HG02852 (cell line): ENCODE data around the gene DNAH11.
A peak's percentile ranks its signal among the peaks of the same experiment; 100 is the strongest.
"Not testable (repeated sequence)": the region's sequence is repeated elsewhere in the genome, so short reads cannot be mapped to it uniquely, and the experiment has no call there.

Experiments used
- ATAC-seq: cut with Tn5 transposase; IDR thresholded peaks from one replicate; pipeline ENCODE4 v1.9.1; 2021; ENCODE audit warnings: mild to moderate bottlenecking, moderate library complexity; ENCODE audit not compliant: unreplicated experiment

DNAH11 gene

DNA sequence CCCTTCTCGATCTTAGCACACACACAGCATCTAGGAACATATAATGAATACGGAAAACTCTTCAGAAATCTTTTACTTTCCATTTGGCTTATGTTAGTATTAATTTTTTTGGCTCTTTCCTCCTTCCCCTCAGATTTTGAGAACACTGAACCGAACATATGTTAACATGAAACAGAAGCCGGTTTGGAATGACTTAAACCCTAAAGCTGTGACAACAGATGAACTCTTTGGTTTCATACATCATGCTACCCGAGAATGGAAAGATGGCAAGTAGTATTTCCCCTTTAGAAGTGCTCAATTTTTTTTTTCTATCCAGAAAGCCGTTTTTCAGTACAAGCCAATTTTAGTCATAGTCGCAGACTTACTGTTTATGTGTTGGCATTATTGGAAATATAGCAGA lies 164.7 kb downstream of the DNAH11 start:
- ATAC-seq, result no peak

- no peak for ATAC-seq
Observed at GRCh38 chr7:21708096-21708495, 165.3 kb downstream of the DNAH11 start.

- ATAC-seq, result no peak
Observed at GRCh38 chr7:21717323-21717722, 174.5 kb downstream of the DNAH11 start.

DNA sequence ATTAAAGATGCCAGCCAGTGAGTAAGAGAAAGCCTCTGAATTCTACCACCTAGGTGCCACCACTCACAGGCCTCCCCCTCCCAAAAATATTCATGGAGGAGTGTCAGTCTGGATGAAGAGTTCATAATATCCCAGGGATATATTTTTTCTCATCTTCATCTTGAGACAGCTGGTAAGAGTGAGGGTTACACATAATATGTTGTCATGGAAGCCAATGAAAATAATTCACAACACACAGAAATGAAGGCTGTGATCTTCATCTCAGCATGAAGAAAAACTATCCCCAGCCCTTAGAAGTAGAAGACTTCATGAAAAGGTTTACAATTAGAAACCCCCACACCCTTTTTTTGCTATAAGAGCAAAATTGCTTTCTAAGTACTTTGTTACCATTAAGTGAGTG lies 175.6 kb downstream of the DNAH11 start:
- no peak for ATAC-seq

DNA sequence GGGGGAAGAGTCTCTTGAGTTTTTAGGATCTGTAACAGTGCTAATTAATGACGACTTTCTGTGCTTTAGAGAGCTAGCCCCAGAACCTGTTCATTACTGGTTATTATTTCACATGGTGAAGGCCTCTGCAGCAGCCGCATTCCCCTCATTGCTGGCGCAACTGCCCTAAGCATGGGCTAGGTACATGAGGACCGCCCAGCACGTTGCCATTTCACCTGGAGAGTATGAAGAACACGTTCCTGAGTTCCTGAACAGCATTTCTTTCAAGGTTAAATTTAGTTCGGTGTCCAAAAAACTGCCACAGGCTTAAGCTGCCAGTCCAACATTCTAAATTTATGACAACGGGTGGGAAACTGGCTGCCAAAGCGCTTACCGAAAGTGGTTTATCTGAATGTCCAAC lies 177.0 kb downstream of the DNAH11 start:
- no peak for ATAC-seq

- no peak for ATAC-seq
Observed at GRCh38 chr7:21722371-21722770, 179.5 kb downstream of the DNAH11 start.

DNA sequence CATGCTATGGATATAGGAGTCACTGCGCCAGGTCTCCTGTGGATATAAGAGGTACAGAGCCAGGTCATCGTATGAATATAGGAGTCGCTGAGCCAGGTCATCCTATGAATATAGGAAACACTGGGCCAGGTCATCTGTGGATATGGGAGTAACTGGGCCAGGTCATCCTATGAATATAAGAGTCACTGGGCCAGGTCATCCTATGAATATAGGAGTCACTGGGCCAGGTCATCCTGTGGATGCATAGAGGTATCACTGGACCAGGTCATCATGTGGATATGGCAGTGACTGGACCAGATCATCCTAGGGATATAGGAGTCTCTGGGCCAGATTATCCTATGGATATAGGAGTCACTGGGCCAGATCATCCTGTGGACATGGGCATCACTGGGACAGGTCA lies 181.7 kb downstream of the DNAH11 start:
- ATAC-seq, result no peak

GRCh38 chr7:21730399-21730798 lies 187.6 kb downstream of the DNAH11 start:
- ATAC-seq, result no peak

- no peak for ATAC-seq
Observed at GRCh38 chr7:21731977-21732376, 189.1 kb downstream of the DNAH11 start.

- not testable (repeated sequence) for ATAC-seq
Observed at GRCh38 chr7:21732956-21733355, 190.1 kb downstream of the DNAH11 start.

GRCh38 chr7:21733837-21734236 lies 191.0 kb downstream of the DNAH11 start:
- ATAC-seq, result no peak

- no peak for ATAC-seq
Observed at GRCh38 chr7:21743493-21743892, 200.7 kb downstream of the DNAH11 start.

- no peak for ATAC-seq
Observed at GRCh38 chr7:21746949-21747348, 204.1 kb downstream of the DNAH11 start.

DNA sequence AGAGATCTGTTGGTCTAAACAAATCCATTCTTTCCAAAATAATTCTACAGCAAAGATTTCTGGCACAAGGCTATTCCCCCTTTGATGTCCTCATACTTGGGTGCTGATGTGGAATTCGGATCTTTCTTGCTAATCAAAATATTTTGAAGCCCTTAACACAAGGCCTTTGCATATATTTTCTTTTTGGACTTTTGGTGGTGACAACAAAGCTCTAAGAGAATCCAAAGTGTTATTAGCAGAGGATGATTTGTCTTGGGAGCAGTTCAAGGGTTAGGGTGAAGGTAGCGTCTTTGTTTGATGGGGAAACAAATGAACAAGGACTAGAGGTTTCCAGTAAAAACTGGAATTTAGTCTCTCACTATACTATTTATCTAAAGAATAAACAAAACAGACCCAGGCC lies 205.0 kb downstream of the DNAH11 start:
- ATAC-seq, result no peak

DNA sequence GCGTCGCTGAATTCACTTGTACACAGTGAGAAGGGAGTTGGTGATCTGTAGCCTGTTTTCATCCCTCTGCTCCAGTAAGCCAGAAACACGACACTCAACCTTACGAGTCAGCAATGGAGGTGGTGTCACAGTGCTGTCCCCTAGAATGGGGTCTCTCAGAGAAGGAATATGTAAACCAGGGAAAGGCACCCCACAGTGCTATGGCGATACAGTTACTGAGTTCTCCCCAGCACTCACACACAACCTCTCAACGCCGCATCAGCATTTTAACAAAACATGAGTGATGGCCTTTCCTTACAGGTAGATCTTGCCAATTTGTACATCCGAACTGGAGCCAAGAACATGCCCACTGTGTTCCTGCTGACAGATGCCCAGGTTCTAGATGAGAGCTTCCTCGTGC lies 206.5 kb downstream of the DNAH11 start:
- no peak for ATAC-seq

DNA sequence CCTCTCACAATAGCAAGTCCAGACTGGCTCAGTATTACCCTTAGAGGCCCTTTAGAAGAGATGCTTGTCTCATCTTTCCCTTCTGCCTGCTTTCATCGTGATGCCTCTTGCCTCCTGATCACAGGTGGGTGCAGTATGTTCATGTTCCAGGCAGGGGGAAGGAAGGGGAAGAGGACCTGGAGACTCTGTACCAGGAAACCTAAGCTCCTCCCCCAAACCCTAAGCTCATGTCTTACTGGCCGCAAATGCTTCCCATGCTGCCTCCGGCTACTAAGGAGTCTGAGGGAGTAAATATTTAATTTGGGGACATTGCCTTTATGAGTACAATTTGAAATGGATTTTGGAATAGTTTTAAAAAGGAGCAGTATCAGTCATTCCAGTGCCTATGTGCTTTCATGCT lies 210.2 kb downstream of the DNAH11 start:
- ATAC-seq, result no peak

GRCh38 chr7:21754963-21755362 lies 212.1 kb downstream of the DNAH11 start:
- no peak for ATAC-seq

DNA sequence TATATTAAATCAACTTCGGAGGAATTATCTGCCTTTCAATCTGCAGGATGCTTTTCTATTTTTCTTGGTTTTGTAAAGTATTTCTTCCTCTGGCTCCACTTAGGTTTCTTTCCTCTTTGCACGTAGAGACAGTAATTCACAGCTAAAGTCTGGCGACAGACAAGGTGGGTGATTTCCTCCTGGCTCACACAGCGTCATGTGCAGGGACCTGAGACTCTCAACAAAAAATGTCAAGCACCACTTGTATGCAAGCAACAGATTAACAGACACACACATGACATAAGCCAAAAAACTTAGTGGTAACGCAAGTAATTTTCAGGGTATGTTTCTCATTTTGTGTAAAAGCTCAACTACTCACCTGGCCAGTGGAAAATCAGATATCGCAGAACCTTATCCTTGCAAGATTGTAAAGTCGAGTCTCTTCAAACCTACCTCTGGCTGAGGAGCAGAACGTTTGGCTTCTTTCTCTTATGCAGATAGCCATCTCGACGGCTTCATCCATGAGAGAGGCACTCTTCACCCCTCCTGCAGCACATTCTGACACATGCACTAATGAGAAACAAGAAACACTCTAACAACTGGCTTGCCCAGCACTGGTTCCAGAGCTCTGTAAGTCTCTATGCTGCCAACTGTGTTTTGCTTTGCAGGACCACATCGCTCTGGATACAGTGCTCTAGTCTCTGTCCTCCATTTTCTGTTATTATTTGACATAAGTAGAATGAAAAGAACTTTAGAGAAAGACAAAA lies 214.9 kb downstream of the DNAH11 start:
- ATAC-seq, result no peak

DNA sequence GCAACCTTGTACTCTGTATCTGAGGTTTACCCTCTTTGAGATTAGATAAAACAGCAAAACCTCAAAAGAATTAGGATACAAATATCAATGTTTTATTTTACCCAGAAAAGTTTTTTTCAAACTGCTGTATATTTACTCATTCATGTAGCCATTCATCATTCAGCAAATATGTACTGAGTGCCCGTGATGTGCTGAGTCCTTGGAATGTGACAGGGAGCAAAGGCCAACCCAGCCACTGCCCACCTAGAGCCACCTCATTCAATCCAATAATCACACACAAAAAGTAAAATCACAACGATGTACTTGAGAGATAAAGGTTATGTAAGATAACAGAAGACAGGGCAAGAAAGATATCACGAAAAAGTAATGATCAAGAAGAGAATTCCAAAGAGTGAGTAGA lies 215.4 kb downstream of the DNAH11 start:
- no peak for ATAC-seq

GRCh38 chr7:21762469-21762868 lies 219.6 kb downstream of the DNAH11 start:
- ATAC-seq, result no peak

DNA sequence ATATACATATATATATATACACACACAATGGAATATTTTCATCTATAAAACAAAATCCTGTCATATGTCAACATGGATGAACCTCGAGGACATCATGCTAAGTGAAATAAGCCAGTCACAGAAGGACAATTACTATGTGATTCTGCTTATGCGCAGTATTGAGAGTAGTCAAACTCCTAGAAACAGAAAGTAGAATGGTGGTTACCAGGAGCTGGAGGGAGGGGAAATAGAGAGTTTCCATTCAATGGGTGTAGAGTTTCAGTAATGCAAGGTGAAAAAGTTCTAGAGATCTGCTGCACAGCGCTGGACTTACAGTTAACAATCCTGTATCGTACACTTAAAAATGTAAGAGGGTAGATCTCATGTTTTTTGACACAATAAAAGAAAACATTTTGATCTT lies 221.0 kb downstream of the DNAH11 start:
- peak; percentile 55 for ATAC-seq

DNA sequence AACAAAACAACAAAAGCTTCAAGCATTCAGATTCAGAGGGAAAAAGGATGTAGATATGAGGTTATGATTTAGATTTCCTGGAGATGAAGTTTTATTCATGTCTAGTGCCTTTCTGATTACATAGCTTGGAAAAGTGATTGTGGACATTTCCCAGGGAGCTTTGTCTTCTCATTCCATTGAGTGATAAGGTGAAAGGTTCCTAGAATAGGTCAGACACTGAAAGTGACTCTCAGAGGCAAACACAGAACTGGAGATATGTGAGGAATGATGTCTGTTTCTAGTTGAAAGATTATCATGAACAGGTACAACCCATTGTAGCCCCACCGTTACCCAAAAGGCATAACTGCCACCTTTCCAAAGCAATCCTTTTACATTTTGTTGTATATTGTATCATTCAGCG lies 223.4 kb downstream of the DNAH11 start:
- no peak for ATAC-seq

- ATAC-seq, result peak; percentile 84
Observed at GRCh38 chr7:21767300-21767900, 224.6 kb downstream of the DNAH11 start.
